Activated T-cell treated with anti-CD3 and anti-CD28 coated beads, Interleukin-2, amount 50 U/mL, for 4 hours (primary cell): Measurements from ENCODE around the gene MMADHC. TPM values are rescaled to one million over a fixed set of nuclear protein-coding genes. Genes with fewer than 3 reads are reported as not detected.
"Not testable (repeated sequence)": the region's sequence is repeated elsewhere in the genome, so short reads cannot be mapped to it uniquely, and the experiment has no call there.

Source experiments
- ATAC-seq, 2 donors: fragments of 200-7000 bp; cut with Tn5 transposase; one replicate each; pipeline ENCODE4 v1.10.0; 2021
- DNase-seq: peaks from one replicate; pipeline ENCODE4 v3.0.0-alpha.2; 2020
- H3K27me3 Mint-ChIP-seq: one replicate; pipeline ENCODE4 v1.8.0; 2021; ENCODE audit warnings: low read depth, mixed read lengths
- H3K36me3 Mint-ChIP-seq: one replicate; pipeline ENCODE4 v1.8.0; 2022; ENCODE audit warnings: mixed read lengths; ENCODE audit not compliant: insufficient read depth
- H3K4me1 Mint-ChIP-seq: one replicate; pipeline ENCODE4 v1.8.0; 2021; ENCODE audit warnings: low read depth, mixed read lengths
- H3K4me3 Mint-ChIP-seq: one replicate; pipeline ENCODE4 v1.8.0; 2021; ENCODE audit warnings: mild to moderate bottlenecking, moderate library complexity, mixed read lengths
- H3K9me3 Mint-ChIP-seq: one replicate; pipeline ENCODE4 v1.8.0; 2021; ENCODE audit warnings: mixed read lengths
- total RNA-seq, 3 donors: library from RNA; stranded (reverse); gene quantifications; one replicate each; pipeline ENCODE4 v1.2.1, GENCODE V29; 2021

MMADHC gene
- total RNA-seq, 3 donors from 2014 or later: 144 to 152 (median 148) TPM

DNA sequence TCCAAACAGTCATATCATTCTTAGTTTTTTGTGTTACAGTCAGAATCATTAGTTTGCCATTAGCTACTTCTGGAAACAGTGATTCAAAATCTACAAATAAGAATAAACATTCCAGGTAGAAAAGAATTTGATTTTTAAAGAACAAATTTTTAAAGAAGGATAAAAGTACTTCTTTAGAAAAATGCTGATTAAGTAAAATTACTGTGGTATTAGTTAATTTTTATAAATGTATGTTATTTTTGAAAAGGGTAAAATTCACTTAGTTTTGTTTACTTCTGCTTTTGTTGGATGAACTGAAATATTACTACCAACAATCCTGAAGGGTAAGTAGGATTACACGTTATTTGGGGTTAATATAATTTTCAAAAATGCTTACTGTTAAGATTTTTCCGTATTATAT is 11.8 kb downstream of the MMADHC start:
- Mint-ChIP-seq H3K9me3 (no peaks in the 10 kb centered on the region), H3K4me1 (peaks cover 26% of the 10 kb centered on the region), H3K27me3 (no peaks in the 10 kb centered on the region), H3K36me3 (peaks cover 42% of the 10 kb centered on the region), H3K4me3 (no peak overlapping the region)
- no peak for ATAC-seq
- DNase-seq: no peak

DNA sequence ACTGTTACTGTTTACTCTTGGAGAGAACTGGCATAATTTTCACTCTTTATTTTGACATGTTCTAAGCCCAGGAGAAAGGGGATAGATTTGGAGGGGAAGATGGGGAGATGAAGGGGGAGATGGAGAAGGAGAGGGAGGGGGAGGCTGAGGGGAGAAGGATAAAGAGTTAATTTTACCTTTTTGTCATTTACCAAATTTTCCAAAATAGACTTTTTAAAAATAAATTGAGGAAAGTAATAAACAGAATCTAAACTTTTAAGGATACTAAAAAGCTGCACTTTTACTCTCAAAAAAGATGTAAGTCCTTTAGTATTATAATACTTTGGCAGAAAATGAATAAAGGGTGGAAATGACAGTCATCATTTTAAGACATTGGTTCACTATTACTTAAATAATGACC is 12.3 kb downstream of the MMADHC start:
- Mint-ChIP-seq H3K4me1 (peaks cover 23% of the 10 kb centered on the region), H3K4me3 (no peak overlapping the region), H3K36me3 (peaks cover 38% of the 10 kb centered on the region)

DNA sequence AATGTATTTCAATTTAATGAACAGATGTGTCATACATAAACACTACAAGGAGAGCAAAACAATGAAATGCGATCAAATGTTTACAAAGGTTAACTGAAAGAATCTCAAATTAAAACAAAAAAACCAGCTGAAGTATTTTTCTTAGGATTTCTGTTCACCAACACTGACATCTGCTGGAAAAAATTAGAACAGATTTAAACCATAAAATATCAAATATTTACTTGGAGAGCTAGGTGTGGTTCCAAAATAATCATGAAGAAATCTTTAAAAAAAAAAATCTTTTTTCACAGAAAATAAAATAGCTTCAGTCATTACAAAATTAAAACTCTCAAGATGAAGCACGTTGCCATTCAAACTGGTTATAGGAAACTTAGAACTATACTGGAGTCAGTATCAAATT is 13.8 kb downstream of the MMADHC start:
- Mint-ChIP-seq H3K27me3 (no peaks in the 10 kb centered on the region), H3K36me3 (peaks cover 39% of the 10 kb centered on the region), H3K9me3 (no peaks in the 10 kb centered on the region), H3K4me1 (peaks cover 16% of the 10 kb centered on the region), H3K4me3 (no peak overlapping the region)
- no peak for ATAC-seq
- no peak for DNase-seq

More for the DNA sequence above, 12.3 kb downstream of the MMADHC start:
- no peak for ATAC-seq
- Mint-ChIP-seq H3K9me3 (no peaks in the 10 kb centered on the region), H3K27me3 (no peaks in the 10 kb centered on the region)
- no peak for DNase-seq

DNA sequence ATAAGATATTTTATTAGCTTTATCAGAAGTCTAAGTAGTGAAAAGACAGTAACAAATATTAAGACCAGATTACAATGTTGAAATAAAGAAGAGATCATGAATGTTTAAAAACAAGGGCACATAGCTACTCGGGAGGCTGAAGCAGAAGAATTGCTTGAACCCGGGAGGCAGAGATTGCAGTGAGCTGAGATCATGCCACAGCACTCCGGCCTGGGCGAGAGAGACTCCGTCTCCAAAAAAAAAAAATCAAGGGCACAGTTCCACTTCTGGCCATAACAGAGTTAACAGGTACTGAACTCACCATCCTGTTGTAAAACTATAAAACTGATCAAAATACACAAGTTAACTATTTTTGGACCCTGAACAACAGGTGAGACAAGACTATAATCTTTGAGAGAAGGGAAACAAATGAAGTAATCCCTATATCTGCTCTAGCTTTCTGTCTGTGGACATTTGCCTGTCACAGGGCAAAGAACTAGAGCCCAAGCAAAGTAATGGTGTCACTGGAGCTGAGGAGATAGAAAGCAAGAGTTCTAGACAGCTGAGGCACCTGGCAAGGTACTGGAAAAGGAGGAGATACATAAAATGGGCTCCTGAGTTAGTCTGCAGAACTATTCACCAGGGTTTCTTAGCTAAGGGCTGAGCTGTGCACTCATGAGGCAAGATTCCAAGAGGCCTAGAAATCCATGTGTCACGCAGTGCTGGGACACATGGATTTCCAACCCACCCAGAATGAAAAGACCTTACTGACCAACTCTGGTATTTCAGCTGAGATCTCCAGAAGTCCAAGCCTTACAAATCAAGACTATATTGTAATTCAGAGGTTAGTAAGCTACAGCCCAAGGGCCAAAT is 15.2 kb downstream of the MMADHC start:
- DNase-seq: no peak
- Mint-ChIP-seq H3K4me3 (no peak overlapping the region), H3K36me3 (peaks cover 38% of the 10 kb centered on the region), H3K4me1 (peaks cover 5% of the 10 kb centered on the region), H3K27me3 (no peaks in the 10 kb centered on the region), H3K9me3 (no peaks in the 10 kb centered on the region)
- no peak for ATAC-seq

DNA sequence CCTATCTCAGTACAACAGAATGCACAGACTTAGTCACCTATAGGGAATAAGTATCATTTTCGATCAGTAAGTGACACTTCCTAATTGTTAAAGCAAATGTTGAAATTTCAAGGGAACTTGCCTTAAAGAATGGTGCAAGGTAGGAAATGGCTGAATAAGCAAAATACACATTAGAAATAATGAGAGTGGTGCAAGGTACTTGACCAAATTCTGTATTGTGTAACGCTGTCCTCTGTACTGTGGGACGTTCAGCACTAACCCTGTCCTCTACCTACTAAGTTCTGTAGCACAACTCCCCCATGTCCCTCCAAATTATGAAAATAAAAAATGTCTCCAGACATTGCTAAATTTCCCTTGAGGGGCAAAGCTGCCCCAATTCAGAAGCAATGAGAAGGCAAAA is 19.4 kb downstream of the MMADHC start:
- DNase-seq: no peak
- no peak overlapping the region for H3K4me3 Mint-ChIP-seq
- peaks cover 36% of the 10 kb centered on the region for H3K36me3 Mint-ChIP-seq
- H3K9me3 Mint-ChIP-seq: no peaks in the 10 kb centered on the region
- no peaks in the 10 kb centered on the region for H3K27me3 Mint-ChIP-seq
- ATAC-seq: no peak
- H3K4me1 Mint-ChIP-seq: no peaks in the 10 kb centered on the region

DNA sequence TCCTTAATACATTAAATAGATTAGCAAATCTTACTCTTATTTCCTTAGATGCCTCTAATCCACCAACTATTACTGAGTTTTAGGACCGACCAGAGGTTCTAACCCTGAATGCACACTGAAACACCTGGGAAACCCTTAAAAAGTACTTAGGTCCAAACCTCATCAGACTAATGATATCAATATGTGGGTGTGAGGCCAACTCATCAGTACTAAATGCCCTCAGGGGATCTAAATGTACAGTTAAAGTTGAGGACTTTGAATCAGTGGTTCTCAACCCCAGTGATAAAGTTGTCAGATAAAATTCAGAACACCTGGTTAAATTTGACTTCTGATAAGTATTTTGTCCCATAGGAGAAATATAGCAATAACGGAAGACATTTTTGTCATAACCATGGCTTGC is 20.9 kb downstream of the MMADHC start:
- Mint-ChIP-seq H3K36me3 (peaks cover 27% of the 10 kb centered on the region), H3K27me3 (no peaks in the 10 kb centered on the region), H3K9me3 (no peaks in the 10 kb centered on the region), H3K4me3 (no peak overlapping the region), H3K4me1 (no peaks in the 10 kb centered on the region)
- ATAC-seq (no peak), DNase-seq (no peak)

DNA sequence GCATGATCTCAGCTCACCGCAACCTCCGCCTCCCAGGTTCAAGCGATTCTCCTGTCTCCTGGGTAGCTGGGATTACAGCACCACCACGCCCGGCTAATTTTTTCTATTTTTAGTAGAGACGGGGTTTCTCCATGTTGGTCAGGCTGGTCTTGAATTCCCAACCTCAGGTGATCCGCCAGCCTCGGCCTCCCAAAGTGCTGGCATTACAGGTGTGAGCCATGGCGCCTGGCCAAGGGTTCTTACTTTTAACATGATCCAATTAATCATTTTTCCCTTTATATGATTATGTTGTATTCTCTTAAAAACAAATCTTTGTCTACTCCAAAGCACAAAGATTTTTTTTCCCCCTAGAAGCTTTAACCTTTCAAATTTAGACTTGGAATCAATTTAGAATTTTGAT is 21.9 kb downstream of the MMADHC start:
- DNase-seq, H3K4me1 Mint-ChIP-seq, H3K4me3 Mint-ChIP-seq, H3K9me3 Mint-ChIP-seq, H3K27me3 Mint-ChIP-seq, ATAC-seq: not testable (repeated sequence)
- peaks cover 27% of the 10 kb centered on the region for H3K36me3 Mint-ChIP-seq

DNA sequence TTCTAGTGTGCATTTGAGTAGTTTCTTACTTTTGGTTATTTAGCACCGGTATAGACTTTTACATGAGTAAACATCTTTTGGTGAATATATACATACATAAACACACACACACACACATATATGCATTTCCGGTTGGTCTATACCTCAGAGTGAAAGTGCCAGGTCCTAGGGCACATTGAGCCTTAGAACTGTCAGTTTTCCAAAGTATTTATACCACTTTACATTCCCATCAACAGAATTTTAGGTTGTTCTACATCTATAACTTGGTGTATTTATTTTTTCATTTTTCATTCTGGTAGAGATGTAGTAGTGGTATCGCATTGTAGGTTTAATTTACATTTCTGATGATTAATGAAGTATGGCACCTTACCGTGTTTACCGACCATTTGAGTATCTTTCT is 22.6 kb downstream of the MMADHC start:
- no peaks in the 10 kb centered on the region for H3K27me3 Mint-ChIP-seq
- no peaks in the 10 kb centered on the region for H3K9me3 Mint-ChIP-seq
- no peaks in the 10 kb centered on the region for H3K4me1 Mint-ChIP-seq
- H3K36me3 Mint-ChIP-seq: peaks cover 26% of the 10 kb centered on the region
- no peak overlapping the region for H3K4me3 Mint-ChIP-seq
- DNase-seq: no peak
- ATAC-seq: no peak

DNA sequence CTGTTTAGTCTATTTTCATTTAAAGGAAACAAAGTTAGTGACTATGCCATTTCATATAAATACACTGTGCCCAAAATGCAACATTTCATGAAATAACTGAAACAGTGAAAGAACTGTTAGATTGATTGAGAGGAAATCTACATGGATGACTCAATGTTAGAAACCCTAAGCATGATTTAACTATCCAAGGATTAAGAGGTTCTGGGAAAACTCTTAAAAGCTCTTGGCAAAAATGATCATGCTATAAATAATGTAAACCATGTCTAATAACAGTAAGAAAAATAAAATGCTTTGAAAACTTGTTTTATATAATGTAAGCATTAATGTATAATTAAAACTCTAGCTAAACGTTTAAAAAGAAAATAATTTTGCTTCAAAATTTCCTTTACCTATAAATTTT is 23.5 kb downstream of the MMADHC start:
- DNase-seq: no peak
- no peaks in the 10 kb centered on the region for H3K9me3 Mint-ChIP-seq
- H3K4me1 Mint-ChIP-seq: no peaks in the 10 kb centered on the region
- H3K36me3 Mint-ChIP-seq: peaks cover 22% of the 10 kb centered on the region
- H3K27me3 Mint-ChIP-seq: peaks cover 3% of the 10 kb centered on the region
- ATAC-seq: no peak
- H3K4me3 Mint-ChIP-seq: no peak overlapping the region

DNA sequence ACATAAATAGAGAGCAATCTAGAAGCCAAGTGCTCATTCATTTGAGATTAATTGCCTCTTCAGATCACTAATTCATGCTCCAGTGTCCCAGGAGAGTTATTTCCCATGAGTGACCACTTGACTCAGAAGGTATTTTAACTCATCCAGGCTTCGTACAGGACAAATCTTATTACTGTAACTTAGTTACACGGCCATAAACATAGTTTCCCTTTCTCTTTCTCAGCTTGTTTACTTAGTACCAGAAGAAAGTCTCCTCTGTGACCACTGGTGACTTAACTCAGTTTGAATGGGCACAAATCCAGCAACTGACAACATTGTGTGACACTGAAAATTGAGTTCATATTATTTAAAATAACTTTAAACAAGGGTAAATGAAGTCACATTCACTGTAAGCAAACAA is 25.3 kb downstream of the MMADHC start:
- DNase-seq (no peak), ATAC-seq (no peak)
- Mint-ChIP-seq H3K27me3 (peaks cover 3% of the 10 kb centered on the region), H3K4me3 (no peak overlapping the region), H3K4me1 (no peaks in the 10 kb centered on the region), H3K9me3 (no peaks in the 10 kb centered on the region), H3K36me3 (peaks cover 10% of the 10 kb centered on the region)

DNA sequence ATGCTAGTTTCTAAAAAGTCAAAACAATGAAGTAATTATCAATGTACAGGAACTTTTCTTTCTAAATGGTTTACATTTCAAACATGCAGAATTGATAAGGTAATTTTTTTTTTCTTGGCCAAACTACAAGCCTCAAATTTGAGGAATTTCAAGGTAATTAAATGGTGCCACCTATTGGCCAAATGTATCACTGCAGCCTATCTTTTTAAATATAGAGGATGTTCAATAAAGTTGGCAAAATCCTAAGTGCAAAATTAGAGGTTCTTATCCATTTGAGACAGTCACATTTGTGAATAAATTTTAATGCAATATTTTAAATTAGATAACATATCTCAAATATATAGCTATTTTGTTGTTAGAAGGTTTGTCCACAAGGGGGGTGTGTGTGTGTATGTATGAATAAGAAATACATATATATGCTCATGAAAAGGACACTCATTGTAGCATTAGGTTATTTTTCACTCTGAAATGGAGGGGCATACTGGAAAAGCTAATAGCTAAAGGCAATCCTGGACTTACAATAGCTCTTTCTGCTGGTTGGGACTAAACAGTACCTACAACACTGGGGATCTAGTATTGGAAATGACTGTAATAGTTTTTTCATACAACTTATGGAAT is 26.2 kb downstream of the MMADHC start:
- H3K27me3 Mint-ChIP-seq: peaks cover 3% of the 10 kb centered on the region
- ATAC-seq (no peak), DNase-seq (no peak)
- no peak overlapping the region for H3K4me3 Mint-ChIP-seq
- no peaks in the 10 kb centered on the region for H3K4me1 Mint-ChIP-seq
- H3K36me3 Mint-ChIP-seq: peaks cover 4% of the 10 kb centered on the region
- H3K9me3 Mint-ChIP-seq: no peaks in the 10 kb centered on the region

DNA sequence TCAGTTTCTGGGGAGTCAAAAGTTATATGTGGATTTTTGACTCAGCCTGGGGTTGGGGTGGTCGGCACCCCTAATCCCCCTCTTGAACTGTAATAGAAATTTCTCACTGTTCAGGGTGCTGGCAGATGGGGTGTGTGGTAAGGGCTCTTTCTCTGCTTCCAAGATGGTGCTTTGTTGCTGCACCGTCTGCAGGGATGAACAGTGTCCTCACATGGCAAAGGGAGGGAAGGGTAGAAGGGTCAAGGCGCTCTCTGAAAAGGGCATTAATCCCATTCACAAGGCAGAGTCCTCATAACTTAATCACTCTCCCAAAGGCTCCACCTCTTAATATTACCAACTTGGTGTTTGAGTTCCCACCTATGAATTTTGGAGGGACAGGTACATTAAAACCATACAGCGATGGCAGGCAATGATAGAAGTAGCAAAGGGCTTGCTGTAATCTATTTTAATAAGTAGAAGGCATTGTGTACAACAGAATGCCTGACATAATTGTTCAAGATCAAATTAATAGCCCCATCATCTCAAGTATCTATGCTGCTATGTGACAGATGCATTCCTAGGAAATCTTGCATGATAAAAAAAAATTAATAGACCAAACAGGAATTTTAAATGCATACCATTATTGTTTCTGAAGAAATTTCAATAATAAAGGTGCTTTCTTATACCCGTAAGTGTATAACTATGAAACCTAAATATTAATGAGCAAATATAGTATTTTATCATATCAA is 28.1 kb downstream of the MMADHC start:
- Mint-ChIP-seq H3K36me3 (no peaks in the 10 kb centered on the region), H3K4me1 (no peaks in the 10 kb centered on the region), H3K9me3 (no peaks in the 10 kb centered on the region), H3K27me3 (peaks cover 3% of the 10 kb centered on the region), H3K4me3 (no peak overlapping the region)
- DNase-seq (no peak), ATAC-seq (no peak)

DNA sequence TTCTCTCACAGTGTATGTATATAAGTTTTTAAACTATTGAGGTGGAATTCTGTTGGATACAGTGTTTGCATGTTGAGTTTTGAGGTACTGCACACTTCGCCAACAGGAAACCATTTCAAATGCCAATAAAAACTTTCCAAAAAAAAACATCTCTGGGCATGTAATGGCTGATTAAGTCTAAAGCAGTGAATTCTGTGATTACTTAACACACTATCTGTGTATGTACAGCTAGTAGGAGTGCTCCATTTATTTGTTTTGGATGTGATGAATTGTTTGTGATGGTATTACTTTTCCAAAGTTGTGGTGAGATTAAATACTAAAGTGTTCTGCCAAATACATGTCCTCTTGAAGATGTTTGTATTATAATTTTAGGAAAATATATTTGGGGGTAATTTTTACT is 31.1 kb downstream of the MMADHC start:
- ATAC-seq: no peak
- no peaks in the 10 kb centered on the region for H3K36me3 Mint-ChIP-seq
- no peak for DNase-seq
- H3K4me1 Mint-ChIP-seq: no peaks in the 10 kb centered on the region
- no peaks in the 10 kb centered on the region for H3K9me3 Mint-ChIP-seq
- H3K4me3 Mint-ChIP-seq: no peak overlapping the region
- H3K27me3 Mint-ChIP-seq: peaks cover 8% of the 10 kb centered on the region

DNA sequence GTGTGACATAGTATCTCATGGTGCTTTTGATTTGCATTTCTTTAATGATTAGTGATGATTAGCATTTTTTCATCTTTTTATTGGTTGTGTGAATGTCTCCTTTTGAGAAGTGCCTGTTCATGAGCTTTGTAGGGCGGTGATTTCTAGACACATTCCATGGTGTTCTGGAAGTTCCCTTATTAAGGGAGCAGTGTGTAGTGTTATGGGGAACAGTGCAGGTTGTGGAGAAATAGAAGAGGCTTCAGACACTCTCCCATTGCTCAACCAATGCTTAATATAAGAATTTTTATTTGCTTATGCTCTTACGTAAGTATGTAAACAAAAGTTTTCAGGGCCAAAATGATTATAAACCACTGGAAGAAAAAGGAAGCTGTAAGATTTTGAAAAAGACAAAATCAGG is 34.7 kb downstream of the MMADHC start:
- Mint-ChIP-seq H3K36me3 (no peaks in the 10 kb centered on the region), H3K4me3 (no peak overlapping the region), H3K9me3 (no peaks in the 10 kb centered on the region)

DNA sequence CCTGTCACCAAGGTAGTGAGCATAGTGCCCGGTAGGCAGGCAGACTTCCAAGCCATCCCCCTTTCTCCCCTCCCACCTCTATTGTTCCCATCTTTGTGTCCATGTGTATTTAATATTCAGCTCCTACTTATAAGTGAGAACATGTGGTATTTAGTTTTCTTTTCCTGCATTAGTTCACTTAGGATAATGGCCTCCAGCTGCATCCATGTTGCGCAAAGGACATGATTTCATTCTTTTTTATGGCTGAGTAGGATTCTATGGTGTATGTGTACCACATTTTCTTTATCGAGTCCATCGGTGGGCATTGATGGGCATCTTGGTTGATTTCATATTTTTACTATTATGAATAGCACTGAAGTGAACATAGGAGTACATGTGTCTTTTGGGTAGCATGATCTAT is 35.3 kb downstream of the MMADHC start:
- Mint-ChIP-seq H3K4me1 (no peaks in the 10 kb centered on the region), H3K36me3 (no peaks in the 10 kb centered on the region), H3K4me3 (no peak overlapping the region), H3K27me3 (peaks cover 5% of the 10 kb centered on the region), H3K9me3 (no peaks in the 10 kb centered on the region)
- DNase-seq (no peak), ATAC-seq (no peak)

More for the DNA sequence above, 34.7 kb downstream of the MMADHC start:
- DNase-seq: no peak
- Mint-ChIP-seq H3K27me3 (peaks cover 5% of the 10 kb centered on the region), H3K4me1 (no peaks in the 10 kb centered on the region)
- no peak for ATAC-seq
